CD4-positive, alpha-beta T cell treated with Interleukin-10 for 1 hour (primary cell): ENCODE results near the gene CCDC174.

Source experiments
- DNase-seq: peaks from one replicate; pipeline ENCODE4 v3.0.0-alpha.2; 2020

The CCDC174 gene

DNA sequence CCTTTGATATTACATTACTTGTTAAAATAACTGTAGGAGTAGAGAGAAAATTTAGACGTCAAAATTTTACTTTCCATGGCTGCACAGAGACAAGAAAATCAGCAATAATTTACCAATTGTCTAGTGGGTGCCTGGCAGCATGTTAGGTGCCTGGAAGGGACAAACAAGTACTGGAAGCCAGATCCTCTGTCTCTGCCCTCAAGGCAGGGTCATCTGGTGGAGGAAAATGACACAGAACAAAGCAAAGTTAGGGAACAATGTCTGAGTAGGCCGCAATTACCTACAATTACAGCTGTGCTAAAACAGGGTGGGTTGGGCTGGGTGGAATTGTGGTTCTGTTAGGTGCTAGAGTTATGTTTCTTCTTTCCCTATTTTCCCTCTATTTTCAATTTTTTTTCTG lies 7.4 kb downstream of the CCDC174 start:
- no peak for DNase-seq

DNA sequence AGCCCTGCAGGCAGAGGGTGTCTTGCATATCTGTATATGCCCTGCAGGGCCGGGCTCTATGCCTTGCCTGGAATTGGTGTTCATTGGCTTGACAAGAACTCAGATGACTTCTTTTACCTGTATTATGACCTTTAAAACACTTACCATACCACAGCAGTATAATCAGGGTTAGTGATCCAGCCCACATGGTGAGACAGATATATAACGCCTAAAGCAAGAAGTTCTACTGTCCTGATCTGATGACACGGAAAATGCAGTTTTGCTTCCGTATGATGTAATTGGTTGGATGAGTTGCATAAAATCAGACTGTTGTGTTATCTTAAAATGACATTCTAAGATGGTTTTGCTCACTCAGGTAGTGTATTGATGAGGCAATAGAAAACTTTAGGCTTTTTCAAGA lies 9.4 kb downstream of the CCDC174 start:
- no peak for DNase-seq

- no peak for DNase-seq
Observed at GRCh38 chr3:14663396-14664135, 12.0 kb downstream of the CCDC174 start.

GRCh38 chr3:14664170-14664569 lies 12.6 kb downstream of the CCDC174 start:
- no peak for DNase-seq

DNA sequence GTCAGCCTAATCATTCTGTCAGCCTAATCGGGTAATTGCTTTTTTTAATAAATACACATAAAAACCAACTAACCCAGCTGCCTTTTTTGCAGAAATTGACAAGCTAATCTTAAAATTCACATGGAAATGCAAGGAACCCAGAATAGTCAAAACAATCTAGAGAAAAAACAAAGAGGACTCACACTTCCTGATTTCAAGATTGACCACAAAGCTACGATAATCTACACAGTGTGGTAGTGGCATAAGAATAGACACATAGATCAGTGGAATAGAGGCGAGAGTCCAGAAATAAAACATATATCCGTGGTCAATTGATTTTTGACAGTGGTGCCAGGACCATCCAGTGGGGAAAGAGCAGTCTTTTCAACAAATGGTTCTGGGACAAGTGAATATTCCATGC lies 21.0 kb downstream of the CCDC174 start:
- no peak for DNase-seq

- no peak for DNase-seq
Observed at GRCh38 chr3:14674841-14675240, 23.3 kb downstream of the CCDC174 start, which contains the start of gene C3orf20. Gene C3orf20, plus strand, starts transcription at chr3:14675141. Its CDS starts 7,573 bp downstream, at chr3:14682714.

DNA sequence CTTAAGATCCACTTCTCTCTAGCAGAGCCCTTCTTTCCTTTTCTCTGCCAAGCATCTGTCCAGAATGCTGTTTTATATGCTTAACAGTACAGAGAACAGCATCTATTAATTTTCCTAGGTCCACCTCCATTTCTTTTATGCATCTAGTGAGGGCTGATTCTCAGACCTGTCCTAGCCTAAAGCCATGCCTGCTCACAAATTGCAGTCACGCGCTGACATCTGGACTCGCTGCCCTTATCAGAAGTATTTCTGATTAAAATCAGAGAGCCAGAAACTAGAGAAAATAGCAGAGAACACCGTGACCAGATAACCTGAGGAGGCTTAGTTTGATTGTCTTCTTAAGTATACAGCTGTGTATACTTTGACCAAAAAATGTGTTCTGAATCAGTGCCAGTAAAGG lies 25.3 kb downstream of the CCDC174 start:
- no peak for DNase-seq

DNA sequence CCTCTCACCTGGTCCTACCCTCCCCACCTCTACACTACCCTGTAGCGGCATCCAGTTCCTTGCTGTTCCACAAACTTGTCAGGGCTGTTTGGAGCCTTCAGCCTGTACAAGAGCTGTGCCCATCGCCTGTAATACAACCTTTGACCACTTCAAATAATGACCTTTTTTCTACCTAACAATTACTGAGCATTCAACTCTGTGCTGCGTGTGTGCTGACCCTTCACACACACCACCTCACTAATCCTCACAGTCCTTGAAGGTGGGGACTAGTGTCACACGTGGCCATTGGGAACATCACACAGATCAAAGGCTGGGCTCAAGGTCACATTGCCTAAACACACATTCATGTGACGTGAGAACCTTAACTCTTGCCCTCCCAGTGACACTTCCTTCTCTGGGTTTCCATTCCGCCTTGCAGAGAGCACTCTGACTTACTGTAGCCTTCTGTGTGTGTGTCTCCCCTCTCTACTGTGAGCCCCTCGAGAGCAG lies 26.5 kb downstream of the CCDC174 start:
- DNase-seq: no peak

GRCh38 chr3:14680115-14680514 lies 28.6 kb downstream of the CCDC174 start:
- DNase-seq: no peak

GRCh38 chr3:14680716-14681115 lies 29.2 kb downstream of the CCDC174 start:
- DNase-seq: no peak

DNA sequence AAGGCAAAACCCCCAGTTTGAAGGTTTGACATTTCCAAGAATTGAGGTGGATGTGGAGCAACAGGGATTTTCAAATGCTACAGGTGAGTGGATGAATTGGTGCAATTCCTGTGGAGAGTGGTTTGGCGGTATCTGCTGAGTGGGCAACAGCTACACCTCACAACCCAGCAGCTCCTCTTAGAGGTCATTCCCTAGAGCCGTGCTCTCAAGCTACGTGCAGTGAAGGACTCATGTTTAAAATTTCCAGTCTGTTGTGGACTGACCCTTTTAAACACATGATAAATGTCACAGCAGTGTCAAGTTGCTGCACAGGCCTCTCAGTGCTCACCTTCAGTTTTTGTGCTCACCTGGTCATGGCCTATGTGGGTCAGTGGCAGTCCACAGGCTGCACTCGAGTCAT lies 32.9 kb downstream of the CCDC174 start:
- DNase-seq: no peak

GRCh38 chr3:14685179-14685578 lies 33.6 kb downstream of the CCDC174 start:
- no peak for DNase-seq

DNA sequence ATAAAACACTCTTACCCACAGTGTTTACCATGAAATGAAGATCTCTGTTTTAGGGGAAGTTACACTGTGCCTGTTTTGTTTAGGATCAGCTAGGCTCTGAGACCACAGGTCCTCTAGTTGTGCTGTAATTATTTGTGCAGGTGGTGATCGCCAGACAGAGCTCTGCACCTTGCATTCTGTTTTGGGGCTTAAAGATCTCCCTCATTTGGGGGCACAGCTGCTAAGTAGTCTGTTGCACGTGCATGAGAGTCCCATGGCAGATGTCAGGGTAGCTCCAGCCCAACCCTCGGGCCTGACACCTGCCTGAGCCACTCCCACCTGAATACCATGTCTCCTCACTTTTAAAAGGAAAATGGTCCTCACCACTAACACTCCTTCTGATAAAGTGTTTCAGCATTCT lies 35.8 kb downstream of the CCDC174 start:
- DNase-seq: no peak

DNA sequence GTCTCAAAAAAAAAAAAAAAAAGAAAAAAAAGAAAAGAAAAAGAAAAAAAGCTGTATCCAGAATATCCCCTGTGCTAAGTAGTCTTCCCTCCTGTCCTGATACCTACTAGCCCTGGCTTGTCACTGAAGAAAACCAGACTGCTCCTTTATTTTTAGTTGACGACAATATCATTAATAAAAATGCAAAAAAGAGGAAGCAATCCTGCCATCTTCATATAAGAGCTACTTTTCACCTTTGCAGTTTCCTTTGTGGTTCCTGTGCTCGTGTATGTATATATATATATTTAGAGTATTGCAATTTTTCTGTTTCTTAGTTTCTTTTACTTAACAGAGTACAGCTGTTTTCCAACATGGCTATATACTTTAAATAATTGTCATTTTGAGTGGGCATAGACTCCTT lies 37.0 kb downstream of the CCDC174 start:
- DNase-seq: no peak

GRCh38 chr3:14689247-14689980 lies 37.9 kb downstream of the CCDC174 start:
- no peak for DNase-seq

DNA sequence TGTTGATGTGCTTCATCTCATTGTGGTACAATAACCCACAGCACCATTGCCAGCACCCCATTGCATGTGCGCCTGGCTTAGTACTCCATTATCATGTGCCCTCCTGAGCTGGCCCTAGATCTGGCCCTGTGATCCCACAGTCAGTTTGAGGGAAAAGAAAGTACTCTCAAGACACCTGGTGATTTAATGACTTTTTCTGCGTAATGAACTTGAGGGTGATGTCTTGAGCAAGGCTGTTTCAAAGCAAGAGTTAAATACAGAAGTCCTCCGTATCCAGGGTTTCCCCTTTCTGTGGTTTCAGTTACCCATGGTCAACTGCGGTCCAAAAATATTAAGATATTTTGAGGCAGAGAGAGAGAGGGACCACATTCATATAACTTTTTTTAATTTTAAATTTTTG lies 39.7 kb downstream of the CCDC174 start:
- no peak for DNase-seq

DNA sequence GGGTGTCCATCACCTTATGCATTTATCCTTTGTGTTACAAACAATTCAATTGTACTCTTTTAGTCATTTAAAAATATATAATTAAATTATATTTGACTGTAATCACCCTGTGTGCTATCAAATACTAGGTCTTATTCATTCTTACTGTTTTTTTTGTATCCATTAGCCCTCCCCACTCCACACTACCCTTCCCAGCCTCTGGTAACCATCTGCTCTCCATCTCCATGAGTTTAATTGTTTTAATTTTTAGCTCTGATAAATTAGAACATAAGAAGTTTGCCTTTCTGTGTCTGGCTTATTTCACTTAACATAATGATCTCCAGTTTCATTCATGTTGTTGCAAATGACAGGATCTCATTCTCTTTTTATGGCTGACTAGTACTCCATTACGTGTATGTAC lies 40.2 kb downstream of the CCDC174 start:
- no peak for DNase-seq

DNA sequence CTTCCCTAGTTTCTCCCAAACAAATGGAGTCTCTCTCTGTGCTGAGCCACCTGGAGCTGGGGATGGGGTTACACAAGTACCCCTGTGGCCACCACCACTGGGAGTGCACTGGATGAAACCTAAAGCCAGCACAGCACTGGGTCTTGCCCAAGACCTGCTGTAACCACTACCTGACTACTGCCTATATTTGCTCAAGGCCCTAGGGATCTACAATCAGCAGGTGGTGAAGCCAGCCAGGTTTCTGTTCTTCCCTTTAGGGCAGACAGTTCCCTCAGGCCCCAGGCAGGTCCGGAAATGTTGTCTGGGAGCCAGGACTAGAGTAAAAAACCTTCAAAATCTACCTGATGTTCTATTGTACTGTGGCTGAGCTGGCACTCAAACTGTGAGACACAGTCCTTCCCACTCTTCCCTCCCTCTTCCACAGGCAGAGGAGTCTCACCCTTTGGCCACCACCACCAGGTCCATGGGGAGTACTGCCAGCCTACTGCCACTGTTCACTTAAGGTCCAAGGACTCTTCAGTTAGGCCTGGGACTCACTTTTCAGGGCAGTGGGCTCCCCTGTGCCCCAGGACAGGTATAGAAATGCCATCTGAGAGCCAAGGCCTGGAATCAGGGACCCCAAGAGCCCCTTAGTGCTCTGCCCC lies 47.2 kb downstream of the CCDC174 start:
- no peak for DNase-seq

DNA sequence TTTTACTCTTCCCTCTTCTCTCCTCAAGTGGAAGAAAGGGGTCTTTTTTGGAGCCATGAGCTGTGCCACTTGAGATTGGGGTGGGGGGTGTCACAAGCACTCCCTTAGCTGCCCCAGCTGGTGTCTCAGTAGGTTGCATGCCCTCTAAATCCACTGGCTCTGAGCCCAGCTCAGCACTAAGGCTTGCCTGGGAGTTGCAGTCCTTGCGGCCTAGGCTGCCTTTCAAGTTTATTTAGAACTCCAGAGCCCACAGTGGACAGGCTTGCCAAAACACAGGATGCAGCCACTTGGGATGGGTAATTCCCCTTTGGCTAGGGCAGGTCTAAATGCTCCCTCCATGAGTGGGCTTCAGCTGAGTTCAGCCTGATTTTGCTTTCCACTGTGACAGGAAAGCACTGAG lies 48.1 kb downstream of the CCDC174 start:
- no peak for DNase-seq

- no peak for DNase-seq
Observed at GRCh38 chr3:14700891-14701290, 49.3 kb downstream of the CCDC174 start.

GRCh38 chr3:14701676-14702075 lies 50.1 kb downstream of the CCDC174 start:
- DNase-seq: no peak

- no peak for DNase-seq
Observed at GRCh38 chr3:14703128-14703750, 51.7 kb downstream of the CCDC174 start.

GRCh38 chr3:14703791-14704190 lies 52.2 kb downstream of the CCDC174 start:
- no peak for DNase-seq
